CD14-positive monocyte (primary cell): ENCODE data around the gene LUZP1. TPM values are rescaled to one million over a fixed set of nuclear protein-coding genes. Genes with fewer than 3 reads are reported as not detected.
A peak's percentile ranks its signal among the peaks of the same experiment; 100 is the strongest.

Experiments
- DNase-seq, 3 donors: peaks; one replicate each; pipeline ENCODE4 v3.0.0-alpha.2; 2011 to 2022
- H2AFZ ChIP-seq: 2 replicates; pipeline ENCODE4 v1.6.0; 2012; ENCODE audit warnings: mild to moderate bottlenecking, low read depth, low read length, inconsistent platforms; ENCODE audit not compliant: insufficient read depth, poor library complexity, severe bottlenecking
- H3K27ac ChIP-seq, 2 donors: 1 replicate in 1 of 2; 2 replicates in 1 of 2; pipeline ENCODE4 v1.5.1; 2012 to 2013; ENCODE audit warnings: low read length in 2 of 2, control low read depth in 1 of 2, inconsistent platforms in 1 of 2, low read depth in 1 of 2, mild to moderate bottlenecking in 1 of 2
- H3K27me3 ChIP-seq, 2 donors: one replicate each; pipeline versions ENCODE4 v1.6.0 to v1.6.1; 2011 to 2013; ENCODE audit warnings: low read length in 2 of 2; ENCODE audit not compliant: control insufficient read depth in 2 of 2, insufficient read depth in 2 of 2
- H3K36me3 ChIP-seq, 2 donors: replicated peaks in 1 of 2; 1 replicate in 1 of 2; 2 replicates in 1 of 2; pipeline versions ENCODE4 v1.5.1 to v1.6.1; 2012 to 2013; ENCODE audit warnings: low read length in 2 of 2, control low read depth in 1 of 2, inconsistent platforms in 1 of 2, mild to moderate bottlenecking in 1 of 2; ENCODE audit not compliant: insufficient read depth in 2 of 2, control insufficient read depth in 1 of 2
- H3K4me1 ChIP-seq, 2 donors: 1 replicate in 1 of 2; 2 replicates in 1 of 2; pipeline versions ENCODE4 v1.5.1 to v1.6.1; 2012 to 2013; ENCODE audit warnings: low read length in 2 of 2, control low read depth in 1 of 2, inconsistent platforms in 1 of 2, mild to moderate bottlenecking in 1 of 2, moderate library complexity in 1 of 2; ENCODE audit not compliant: insufficient read depth in 2 of 2, control insufficient read depth in 1 of 2
- H3K4me2 ChIP-seq: replicated peaks from 2 replicates; pipeline ENCODE3; 2012; ENCODE audit warnings: low read length, moderate library complexity, mild to moderate bottlenecking; ENCODE audit not compliant: poor library complexity, severe bottlenecking; ENCODE audit errors: extremely low read depth
- H3K4me3 ChIP-seq, 3 experiments: fragments of 200-600 bp in 1 of 3; sonication (generic) in 1 of 3; replicated peaks in 1 of 3; 1 replicate in 2 of 3; 2 replicates in 1 of 3; pipeline ENCODE4 v1.5.1; 2011 to 2013; ENCODE audit warnings: low read length in 3 of 3, mild to moderate bottlenecking in 3 of 3, control low read depth in 2 of 3, low read depth in 2 of 3, inconsistent platforms in 1 of 3, moderate library complexity in 1 of 3
- H3K79me2 ChIP-seq: 2 replicates; pipeline ENCODE4 v1.6.0; 2012; ENCODE audit warnings: mild to moderate bottlenecking, control low read depth, inconsistent platforms, low read length, moderate library complexity; ENCODE audit not compliant: insufficient read depth
- H3K9ac ChIP-seq: 2 replicates; pipeline ENCODE4 v1.6.0; 2017; ENCODE audit warnings: low read length, mild to moderate bottlenecking; ENCODE audit not compliant: insufficient read depth, poor library complexity, severe bottlenecking
- H3K9me3 ChIP-seq, 2 donors: replicated peaks in 1 of 2; 1 replicate in 1 of 2; 2 replicates in 1 of 2; pipeline versions ENCODE4 v1.5.1 to v1.6.1; 2012 to 2013; ENCODE audit warnings: low read length in 2 of 2, control low read depth in 1 of 2; ENCODE audit not compliant: control insufficient read depth in 1 of 2, insufficient read depth in 1 of 2
- H4K20me1 ChIP-seq: 2 replicates; pipeline ENCODE4 v1.6.0; 2012; ENCODE audit warnings: mild to moderate bottlenecking, low read length, control low read depth, moderate library complexity; ENCODE audit not compliant: insufficient read depth
- H3K27ac Mint-ChIP-seq, 7 donors: one replicate each; pipeline ENCODE4 v1.8.0; 2020; ENCODE audit warnings: mild to moderate bottlenecking in 7 of 7, mixed read lengths in 7 of 7, moderate library complexity in 6 of 7, inconsistent platforms in 2 of 7
- H3K27me3 Mint-ChIP-seq, 3 donors: one replicate each; pipeline ENCODE4 v1.8.0; 2021 to 2022; ENCODE audit warnings: low read depth in 3 of 3, mild to moderate bottlenecking in 3 of 3, mixed read lengths in 3 of 3, moderate library complexity in 3 of 3, inconsistent platforms in 1 of 3
- H3K36me3 Mint-ChIP-seq, 2 donors: one replicate each; pipeline ENCODE4 v1.8.0; 2020; ENCODE audit warnings: mixed read lengths in 2 of 2, inconsistent platforms in 1 of 2, mild to moderate bottlenecking in 1 of 2
- H3K4me1 Mint-ChIP-seq: one replicate; pipeline ENCODE4 v1.8.0; 2020; ENCODE audit warnings: mild to moderate bottlenecking, mixed read lengths
- H3K4me3 Mint-ChIP-seq, 2 donors: one replicate each; pipeline ENCODE4 v1.8.0; 2020; ENCODE audit warnings: mild to moderate bottlenecking in 2 of 2, mixed read lengths in 2 of 2, moderate library complexity in 1 of 2
- H3K9me3 Mint-ChIP-seq, 7 donors: one replicate each; pipeline ENCODE4 v1.8.0; 2020 to 2022; ENCODE audit warnings: mixed read lengths in 7 of 7, mild to moderate bottlenecking in 6 of 7, moderate library complexity in 6 of 7, inconsistent platforms in 2 of 7
- WGBS: methylation state at CpG from one replicate; pipeline ENCODE4 v1.1.5; 2013; ENCODE audit warnings: missing lambda C conversion rate; ENCODE audit not compliant: insufficient coverage; 5-methylcytosine and 5-hydroxymethylcytosine counted together
- intact Hi-C, 2 donors: fragments of 100-400 bp; cut with micrococcal nuclease; formaldehyde crosslinking; loops; one replicate each; pipeline versions ENCODE4 v1.15.0 to v1.15.1; 2023
- polyA plus RNA-seq, 3 donors: library from polyadenylated mRNA; depleted of rRNA in 1 of 3; unstranded in 2 of 3; stranded (reverse) in 1 of 3; fragments of 300-500 nt in 2 of 3; fragments of >200 nt in 1 of 3; fragmentation: Illumina TruSeq in 2 of 3; gene quantifications; 1 replicate in 2 of 3; 2 replicates in 1 of 3; pipeline ENCODE4 v1.2.3, GENCODE V29; 2012 to 2021
- TF ChIP-seq, protein P1 (sequence below): fragments of 200-600 bp; IDR thresholded peaks from one replicate; pipeline ENCODE4 v1.8.0; 2022; ENCODE audit warnings: antibody characterized with exemption, mild to moderate bottlenecking

The LUZP1 gene
- polyA plus RNA-seq, 3 donors: 4.4 to 8.7 (median 5.8) TPM

DNA sequence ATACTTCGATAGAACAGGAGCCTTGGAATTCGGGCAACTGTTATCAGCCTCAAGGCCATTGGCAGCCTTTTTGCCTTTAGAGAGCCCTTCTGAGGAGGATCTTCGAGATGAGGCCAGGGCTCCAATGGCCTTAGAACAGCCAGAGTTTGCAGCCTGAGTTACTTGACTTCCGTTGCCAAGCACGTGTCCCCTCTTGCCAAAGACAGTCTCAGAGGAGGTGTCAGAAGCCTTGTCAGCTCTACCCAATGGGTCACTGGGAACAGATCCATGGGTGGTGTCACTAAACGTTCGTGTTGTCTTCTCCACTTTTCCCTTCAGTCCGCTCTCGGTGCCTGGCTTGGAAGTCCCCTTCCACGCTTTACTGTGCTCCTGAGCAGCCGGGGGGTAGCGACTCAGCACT lies 76.2 kb downstream of the LUZP1 start:
- no peaks in the 10 kb centered on the region for H3K4me1 ChIP-seq
- peaks cover 41 to 63% of the 10 kb centered on the region in 2 donors for H3K36me3 ChIP-seq
- H3K9ac ChIP-seq: no peak overlapping the region
- WGBS: 97% methylated on average over 12 of the region's 12 CpGs
- Mint-ChIP-seq H3K36me3 (peaks cover 50 to 63% of the 10 kb centered on the region in 2 donors), H3K4me1 (no peaks in the 10 kb centered on the region), H3K27me3 (peaks cover 0 to 4% (median 0%) of the 10 kb centered on the region in 3 donors), H3K4me3 (no peak overlapping the region), H3K9me3 (peaks cover 0 to 1% (median 0%) of the 10 kb centered on the region in 7 donors), H3K27ac (no peak overlapping the region)
- H4K20me1 ChIP-seq: no peaks in the 10 kb centered on the region
- intact Hi-C loops: no loop called here
- H3K4me3 ChIP-seq: no peak overlapping the region
- H3K9me3 ChIP-seq: no peaks in the 10 kb centered on the region
- H3K27me3 ChIP-seq: no peaks in the 10 kb centered on the region
- DNase-seq: no peak
- H3K4me2 ChIP-seq: no peak overlapping the region
- no peak overlapping the region for H2AFZ ChIP-seq
- no peaks in the 10 kb centered on the region for H3K79me2 ChIP-seq
- H3K27ac ChIP-seq: no peak overlapping the region
- TF ChIP-seq, protein P1, sequence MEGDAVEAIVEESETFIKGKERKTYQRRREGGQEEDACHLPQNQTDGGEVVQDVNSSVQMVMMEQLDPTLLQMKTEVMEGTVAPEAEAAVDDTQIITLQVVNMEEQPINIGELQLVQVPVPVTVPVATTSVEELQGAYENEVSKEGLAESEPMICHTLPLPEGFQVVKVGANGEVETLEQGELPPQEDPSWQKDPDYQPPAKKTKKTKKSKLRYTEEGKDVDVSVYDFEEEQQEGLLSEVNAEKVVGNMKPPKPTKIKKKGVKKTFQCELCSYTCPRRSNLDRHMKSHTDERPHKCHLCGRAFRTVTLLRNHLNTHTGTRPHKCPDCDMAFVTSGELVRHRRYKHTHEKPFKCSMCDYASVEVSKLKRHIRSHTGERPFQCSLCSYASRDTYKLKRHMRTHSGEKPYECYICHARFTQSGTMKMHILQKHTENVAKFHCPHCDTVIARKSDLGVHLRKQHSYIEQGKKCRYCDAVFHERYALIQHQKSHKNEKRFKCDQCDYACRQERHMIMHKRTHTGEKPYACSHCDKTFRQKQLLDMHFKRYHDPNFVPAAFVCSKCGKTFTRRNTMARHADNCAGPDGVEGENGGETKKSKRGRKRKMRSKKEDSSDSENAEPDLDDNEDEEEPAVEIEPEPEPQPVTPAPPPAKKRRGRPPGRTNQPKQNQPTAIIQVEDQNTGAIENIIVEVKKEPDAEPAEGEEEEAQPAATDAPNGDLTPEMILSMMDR: no peak

DNA sequence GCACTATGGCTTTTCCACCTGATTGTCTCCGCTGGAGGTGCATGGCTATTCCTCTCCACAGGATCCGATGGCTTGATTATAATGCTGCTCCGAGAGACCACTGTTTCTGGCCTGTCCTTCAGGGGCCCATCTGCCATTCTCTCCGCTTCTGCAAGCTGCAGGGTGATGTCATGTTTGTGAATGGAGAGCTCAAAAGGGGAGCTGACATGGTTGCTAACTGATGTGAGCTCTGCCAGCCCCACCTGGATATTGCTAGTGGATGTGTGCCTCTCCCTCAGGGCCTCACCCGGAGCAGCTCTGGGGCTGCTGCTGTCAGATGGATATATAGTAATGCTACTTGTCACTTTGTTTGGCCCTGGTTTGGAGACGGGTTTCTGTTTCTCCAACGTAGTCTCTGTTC lies 77.1 kb downstream of the LUZP1 start:
- Mint-ChIP-seq H3K4me3 (no peak overlapping the region), H3K36me3 (peaks cover 57 to 66% of the 10 kb centered on the region in 2 donors), H3K9me3 (peaks cover 0 to 1% (median 0%) of the 10 kb centered on the region in 7 donors), H3K4me1 (no peaks in the 10 kb centered on the region), H3K27ac (peak overlapping the region in 1 of 7 donors; percentile 49), H3K27me3 (peaks cover 0 to 4% (median 0%) of the 10 kb centered on the region in 3 donors)
- TF ChIP-seq, protein P1: no peak
- H3K9me3 ChIP-seq: no peaks in the 10 kb centered on the region
- no peak overlapping the region for H3K27ac ChIP-seq
- no peaks in the 10 kb centered on the region for H3K27me3 ChIP-seq
- no peak overlapping the region for H3K4me3 ChIP-seq
- H3K4me2 ChIP-seq: no peak overlapping the region
- H3K79me2 ChIP-seq: no peaks in the 10 kb centered on the region
- H3K36me3 ChIP-seq: peaks cover 44 to 72% of the 10 kb centered on the region in 2 donors
- H3K9ac ChIP-seq: no peak overlapping the region
- H4K20me1 ChIP-seq: no peaks in the 10 kb centered on the region
- 100% methylated on average over 3 of the region's 7 CpGs for WGBS
- no peak for DNase-seq
- intact Hi-C loops: no loop called here
- H2AFZ ChIP-seq: no peak overlapping the region
- H3K4me1 ChIP-seq: no peaks in the 10 kb centered on the region
